Measurements from ENCODE around the gene CEL.

Gene CEL

GRCh38 chr9:133119103-133119845, 57.5 kb downstream of the CEL start:
- DNase-seq: no peak

- no peak for DNase-seq
Measured at GRCh38 chr9:133119846-133120500, 58.2 kb downstream of the CEL start.

GRCh38 chr9:133120501-133121197, 58.9 kb downstream of the CEL start:
- no peak for DNase-seq
